GM12874 (cell line): ENCODE results near the gene EFCAB5.

Experiments used
- CTCF ChIP-seq: IDR thresholded peaks from 2 replicates; pipeline ENCODE4 v1.5.1; 2011; ENCODE audit warnings: low read depth, mild to moderate bottlenecking, control low read depth, low read length, moderate library complexity; ENCODE audit not compliant: insufficient read depth

Gene EFCAB5

DNA sequence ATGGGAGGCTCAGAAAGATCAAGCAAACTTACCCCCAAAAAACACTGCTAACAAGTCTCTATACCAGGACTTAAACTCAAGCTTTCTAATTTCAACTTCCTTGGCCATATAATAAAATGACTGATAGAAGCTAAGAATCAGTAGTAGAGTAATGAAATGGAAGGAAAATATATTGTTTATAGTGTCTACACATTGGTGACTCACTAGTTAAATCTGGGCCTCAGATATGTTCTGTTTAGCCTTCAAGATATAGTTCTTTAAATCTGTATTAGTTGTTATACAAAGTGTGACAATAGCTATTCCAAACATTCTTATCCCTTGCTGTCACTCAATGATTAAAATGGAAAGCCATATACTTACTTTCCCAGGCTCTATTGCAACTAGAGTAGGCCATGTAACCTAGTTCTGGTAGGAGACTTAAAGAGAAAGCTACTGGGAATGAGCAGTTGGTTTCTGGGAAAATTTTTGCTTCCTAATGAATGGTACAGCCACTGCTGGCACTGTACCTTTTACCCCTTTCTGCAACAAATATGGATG lies 29.7 kb upstream of the EFCAB5 start:
- no peak for TF ChIP-seq CTCF

- TF ChIP-seq CTCF: no peak
These were observed 26.5 kb upstream of the EFCAB5 start for GRCh38 chr17:29914819-29915537.

- TF ChIP-seq CTCF: no peak
These were observed 23.4 kb upstream of the EFCAB5 start for GRCh38 chr17:29918016-29918415.

DNA sequence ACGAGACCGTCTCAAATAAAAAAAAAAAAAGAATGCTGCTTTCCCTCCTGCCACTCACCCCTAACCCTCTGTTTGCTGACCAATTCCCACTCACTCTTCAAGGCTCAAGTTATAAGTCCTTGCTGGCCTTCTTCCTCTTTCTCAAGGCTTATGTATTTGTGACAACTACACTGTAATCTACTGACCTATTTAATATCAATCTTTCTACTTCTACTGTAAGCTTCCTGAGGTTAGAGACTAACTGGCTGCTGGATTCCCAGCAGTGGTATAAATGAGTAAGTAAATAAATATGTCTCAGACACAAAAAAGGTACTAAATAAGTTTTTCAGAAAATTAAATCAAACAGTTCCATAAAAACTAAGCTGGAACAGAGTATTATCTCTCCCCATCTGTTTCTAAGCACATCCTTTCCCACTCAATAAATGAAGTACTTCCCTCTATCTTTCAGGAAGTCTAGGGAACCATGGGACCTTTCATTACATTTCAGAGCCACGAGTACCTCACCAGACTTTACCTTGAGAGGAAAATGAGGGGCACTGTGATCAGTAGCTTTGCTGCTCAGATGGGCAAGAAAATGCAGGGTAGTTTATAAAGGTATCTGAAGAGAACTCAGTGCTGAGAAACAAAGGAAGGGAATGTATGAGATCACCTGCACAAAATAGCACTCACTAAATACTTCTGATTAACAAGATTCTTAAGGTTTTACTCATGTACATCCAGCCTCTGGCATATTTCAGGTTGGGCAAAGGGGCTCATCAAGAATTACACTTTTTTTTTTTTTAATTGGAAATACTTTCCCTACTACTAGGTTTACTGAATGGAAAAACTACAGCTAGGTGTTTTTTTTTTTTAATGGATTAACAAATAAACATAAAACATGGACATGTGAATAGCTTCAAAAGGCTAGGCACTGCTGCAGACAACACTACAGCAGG lies 22.2 kb upstream of the EFCAB5 start:
- TF ChIP-seq CTCF: no peak

DNA sequence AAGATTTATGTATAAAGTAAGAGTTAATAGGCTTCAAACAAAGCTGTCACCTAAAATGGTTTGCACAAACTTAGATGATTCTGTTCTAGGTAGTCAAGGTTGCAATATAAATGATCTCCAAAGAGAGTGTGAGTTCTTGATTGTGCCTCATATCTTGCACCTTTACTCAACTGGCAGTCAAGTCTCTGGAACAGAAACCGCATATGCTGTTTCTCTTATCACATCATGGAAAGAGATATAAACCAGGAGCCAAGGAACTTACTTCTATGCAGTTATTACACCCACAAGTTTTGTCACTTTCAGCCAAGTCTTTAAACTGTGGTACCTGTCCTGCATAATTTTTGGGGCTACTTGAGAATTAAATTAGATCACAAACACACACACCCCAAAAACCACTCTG lies 16.6 kb upstream of the EFCAB5 start:
- no peak for TF ChIP-seq CTCF

GRCh38 chr17:29927546-29927945 lies 13.9 kb upstream of the EFCAB5 start:
- TF ChIP-seq CTCF: no peak

GRCh38 chr17:29929006-29929532 lies 12.4 kb upstream of the EFCAB5 start:
- no peak for TF ChIP-seq CTCF
